Suprapubic skin (tissue), 4 donors: ENCODE results near the gene NRXN3.

Source experiments
- EP300 ChIP-seq: sonication (generic); formaldehyde crosslinking; IDR thresholded peaks from one replicate; pipeline ENCODE4 v1.6.1; 2017; ENCODE audit warnings: antibody characterized with exemption
- POLR2A ChIP-seq, 2 donors: fragments of 450-650 bp; IDR thresholded peaks; one replicate each; pipeline ENCODE4 v1.6.1; 2017; ENCODE audit warnings: antibody characterized with exemption in 2 of 2, mild to moderate bottlenecking in 2 of 2, moderate library complexity in 2 of 2
- POLR2AphosphoS5 ChIP-seq, 3 donors: sonication (generic); formaldehyde crosslinking; IDR thresholded peaks; one replicate each; pipeline ENCODE4 v1.6.1; 2017; ENCODE audit warnings: antibody characterized with exemption in 3 of 3
- TF ChIP-seq, protein P1 (sequence below), 2 donors: fragments of 200-600 bp in 1 of 2; fragments of 450-650 bp in 1 of 2; sonication (generic) in 1 of 2; IDR thresholded peaks; one replicate each; pipeline ENCODE4 v1.5.1; 2016 to 2019; ENCODE audit warnings: antibody characterized with exemption in 2 of 2, mild to moderate bottlenecking in 1 of 2, moderate library complexity in 1 of 2

DNA sequence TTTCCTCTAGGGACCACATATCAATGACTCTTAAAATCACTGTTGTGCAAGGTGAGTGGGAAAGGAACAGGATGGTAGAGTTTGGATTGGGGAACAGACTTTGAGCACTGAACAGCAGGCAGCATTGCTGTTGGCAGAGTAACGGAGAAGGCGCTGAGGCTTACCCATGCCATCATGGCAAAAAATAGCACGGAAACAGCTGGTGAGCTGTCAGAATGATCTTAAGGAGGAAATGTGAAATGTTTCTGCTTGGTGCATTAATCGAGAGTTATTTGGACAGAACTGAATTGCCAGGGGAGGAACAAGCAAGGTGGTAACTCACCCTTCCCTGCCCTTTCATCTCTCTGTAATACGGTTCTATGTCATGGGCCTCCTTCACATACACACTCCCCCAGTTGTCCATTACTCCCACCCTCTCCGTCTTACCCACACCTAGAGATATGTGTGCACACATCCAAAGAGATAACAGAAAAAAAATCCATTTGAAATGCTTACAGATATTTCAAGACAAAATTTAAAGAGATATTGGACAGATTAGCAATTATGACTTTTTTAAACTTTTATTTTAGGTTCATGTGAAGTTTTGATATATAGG lies 1468.6 kb downstream of the NRXN3 start:
- TF ChIP-seq, protein P1, sequence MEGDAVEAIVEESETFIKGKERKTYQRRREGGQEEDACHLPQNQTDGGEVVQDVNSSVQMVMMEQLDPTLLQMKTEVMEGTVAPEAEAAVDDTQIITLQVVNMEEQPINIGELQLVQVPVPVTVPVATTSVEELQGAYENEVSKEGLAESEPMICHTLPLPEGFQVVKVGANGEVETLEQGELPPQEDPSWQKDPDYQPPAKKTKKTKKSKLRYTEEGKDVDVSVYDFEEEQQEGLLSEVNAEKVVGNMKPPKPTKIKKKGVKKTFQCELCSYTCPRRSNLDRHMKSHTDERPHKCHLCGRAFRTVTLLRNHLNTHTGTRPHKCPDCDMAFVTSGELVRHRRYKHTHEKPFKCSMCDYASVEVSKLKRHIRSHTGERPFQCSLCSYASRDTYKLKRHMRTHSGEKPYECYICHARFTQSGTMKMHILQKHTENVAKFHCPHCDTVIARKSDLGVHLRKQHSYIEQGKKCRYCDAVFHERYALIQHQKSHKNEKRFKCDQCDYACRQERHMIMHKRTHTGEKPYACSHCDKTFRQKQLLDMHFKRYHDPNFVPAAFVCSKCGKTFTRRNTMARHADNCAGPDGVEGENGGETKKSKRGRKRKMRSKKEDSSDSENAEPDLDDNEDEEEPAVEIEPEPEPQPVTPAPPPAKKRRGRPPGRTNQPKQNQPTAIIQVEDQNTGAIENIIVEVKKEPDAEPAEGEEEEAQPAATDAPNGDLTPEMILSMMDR (IDR thresholded peaks at IDR 0.05): no peak
- TF ChIP-seq POLR2A (IDR thresholded peaks at IDR 0.05) (no peak), POLR2AphosphoS5 (IDR thresholded peaks at IDR 0.05) (no peak), EP300 (no peak)
